K562 (cell line): ENCODE data around the gene ADAM23.

Experiments
- ETV6 ChIP-seq, 3 experiments: fragments of 150-350 bp in 1 of 3; sonication (generic) in 1 of 3; formaldehyde crosslinking in 1 of 3; IDR thresholded peaks; 2 replicates each; pipeline versions ENCODE4 v1.6.1 to v1.8.0; 2014 to 2022; ENCODE audit warnings: borderline replicate concordance in 2 of 3, low read depth in 2 of 3, antibody characterized with exemption in 1 of 3, low read length in 1 of 3, mild to moderate bottlenecking in 1 of 3, missing genetic modification reagents in 1 of 3
- FOS ChIP-seq: IDR thresholded peaks from 3 replicates; pipeline ENCODE4 v1.6.1; 2011; ENCODE audit not compliant: insufficient read length; ENCODE audit errors: extremely low read depth
- FOXM1 ChIP-seq, 2 experiments: fragments of 450-650 bp in 1 of 2; sonication (generic) in 1 of 2; formaldehyde crosslinking in 1 of 2; IDR thresholded peaks; 2 replicates each; pipeline versions ENCODE4 v1.6.1 to v1.9.0; 2017 to 2022; ENCODE audit warnings: low read depth in 2 of 2, mild to moderate bottlenecking in 2 of 2, missing genetic modification reagents in 1 of 2, moderate library complexity in 1 of 2
- KDM2B ChIP-seq: fragments of 250-450 bp; sonication (Bioruptor Pico); IDR thresholded peaks from 2 replicates; pipeline ENCODE4 v1.8.0; 2021; ENCODE audit warnings: mild to moderate bottlenecking, moderate library complexity
- NCOR1 ChIP-seq: fragments of 450-650 bp; IDR thresholded peaks from 2 replicates; pipeline ENCODE4 v1.6.1; 2016; ENCODE audit warnings: mild to moderate bottlenecking, moderate library complexity
- NR2C2 ChIP-seq, 2 experiments: fragments of 200-800 bp in 1 of 2; sonication (Bioruptor generic) in 1 of 2; sonication (generic) in 1 of 2; formaldehyde crosslinking in 1 of 2; IDR thresholded peaks; 2 replicates each; pipeline versions ENCODE4 v1.6.1 to v1.8.0; 2016 to 2022; ENCODE audit warnings: mild to moderate bottlenecking in 1 of 2, missing compliant biosample characterization in 1 of 2, missing genetic modification characterization in 1 of 2, missing genetic modification reagents in 1 of 2
- SMAD2 ChIP-seq: fragments of 150-350 bp; IDR thresholded peaks from 2 replicates; pipeline ENCODE4 v1.6.1; 2014; ENCODE audit warnings: low read depth, mild to moderate bottlenecking, low read length
- SP1 ChIP-seq: sonication (generic); formaldehyde crosslinking; IDR thresholded peaks from 2 replicates; pipeline ENCODE4 v1.8.1; 2022; ENCODE audit warnings: mild to moderate bottlenecking, missing genetic modification reagents
- ZNF165 ChIP-seq: fragments of 250-450 bp; sonication (Bioruptor Pico); IDR thresholded peaks from 2 replicates; pipeline ENCODE4 v1.4.0; 2020; ENCODE audit warnings: borderline replicate concordance
- ZNF232 ChIP-seq: sonication (generic); formaldehyde crosslinking; IDR thresholded peaks from 2 replicates; pipeline ENCODE4 v1.8.0; 2022; ENCODE audit warnings: mild to moderate bottlenecking, missing genetic modification reagents
- TF ChIP-seq, protein P1 (sequence below), 3 experiments: IDR thresholded peaks in 2 of 3; conservative IDR thresholded peaks in 1 of 3; 2 replicates each; pipeline ENCODE4 v1.5.1; 2011 to 2012; ENCODE audit warnings: low read length in 3 of 3, mild to moderate bottlenecking in 3 of 3, control low read depth in 2 of 3, improper control_type of control experiment in 1 of 3, inconsistent platforms in 1 of 3, low read depth in 1 of 3, mixed read lengths in 1 of 3, moderate library complexity in 1 of 3; ENCODE audit not compliant: insufficient read depth in 2 of 3
- TF ChIP-seq, protein P2 (sequence below), 2 experiments: IDR thresholded peaks; 2 replicates each; pipeline ENCODE4 v1.6.1; 2011; ENCODE audit warnings: borderline replicate concordance in 1 of 2, control low read depth in 1 of 2, low read depth in 1 of 2, low read length in 1 of 2, mild to moderate bottlenecking in 1 of 2, mixed read lengths in 1 of 2, moderate library complexity in 1 of 2; ENCODE audit not compliant: insufficient read depth in 1 of 2, insufficient read length in 1 of 2, poor library complexity in 1 of 2, severe bottlenecking in 1 of 2; ENCODE audit errors: extremely low read depth in 1 of 2

DNA sequence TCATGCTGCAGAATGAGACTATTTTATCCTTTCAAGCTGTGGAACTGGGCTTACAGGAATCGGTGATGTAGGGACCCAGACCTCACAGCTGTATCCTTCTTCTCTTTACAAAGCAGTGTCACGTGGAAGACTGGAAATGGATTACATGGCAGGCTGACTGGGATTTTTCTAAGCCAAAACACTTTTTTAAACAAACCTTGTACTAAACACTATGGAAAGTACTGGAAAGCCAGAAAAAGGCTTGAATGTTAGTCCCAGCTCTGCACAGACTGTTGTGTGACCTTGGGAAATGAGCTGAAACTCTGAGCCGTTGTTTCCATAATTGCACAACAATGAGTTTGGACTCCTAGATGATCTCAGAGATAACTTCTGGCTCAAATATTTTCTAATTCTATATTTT lies 7.6 kb upstream of the ADAM23 start:
- TF ChIP-seq ETV6 (IDR thresholded peaks at IDR 0.05; ENCODE audit: borderline replicate concordance in 1 of 2, low read depth in 2 of 2, low read length in 1 of 2) (no peak), ETV6 (CRISPR knock-in tag; IDR thresholded peaks at IDR 0.05; ENCODE audit: borderline replicate concordance) (no peak), ZNF232 (CRISPR knock-in tag) (no peak), SP1 (CRISPR knock-in tag) (no peak), SMAD2 (no peak), NCOR1 (no peak), NR2C2 (CRISPR knock-in tag; IDR thresholded peaks at IDR 0.05) (no peak), NR2C2 (tag; IDR thresholded peaks at IDR 0.05) (no peak), FOXM1 (IDR thresholded peaks at IDR 0.05; ENCODE audit: low read depth) (no peak), FOXM1 (CRISPR knock-in tag; IDR thresholded peaks at IDR 0.05; ENCODE audit: low read depth) (no peak), FOS (no peak), ZNF165 (CRISPR knock-in tag) (no peak), KDM2B (no peak)
- TF ChIP-seq, protein P1, sequence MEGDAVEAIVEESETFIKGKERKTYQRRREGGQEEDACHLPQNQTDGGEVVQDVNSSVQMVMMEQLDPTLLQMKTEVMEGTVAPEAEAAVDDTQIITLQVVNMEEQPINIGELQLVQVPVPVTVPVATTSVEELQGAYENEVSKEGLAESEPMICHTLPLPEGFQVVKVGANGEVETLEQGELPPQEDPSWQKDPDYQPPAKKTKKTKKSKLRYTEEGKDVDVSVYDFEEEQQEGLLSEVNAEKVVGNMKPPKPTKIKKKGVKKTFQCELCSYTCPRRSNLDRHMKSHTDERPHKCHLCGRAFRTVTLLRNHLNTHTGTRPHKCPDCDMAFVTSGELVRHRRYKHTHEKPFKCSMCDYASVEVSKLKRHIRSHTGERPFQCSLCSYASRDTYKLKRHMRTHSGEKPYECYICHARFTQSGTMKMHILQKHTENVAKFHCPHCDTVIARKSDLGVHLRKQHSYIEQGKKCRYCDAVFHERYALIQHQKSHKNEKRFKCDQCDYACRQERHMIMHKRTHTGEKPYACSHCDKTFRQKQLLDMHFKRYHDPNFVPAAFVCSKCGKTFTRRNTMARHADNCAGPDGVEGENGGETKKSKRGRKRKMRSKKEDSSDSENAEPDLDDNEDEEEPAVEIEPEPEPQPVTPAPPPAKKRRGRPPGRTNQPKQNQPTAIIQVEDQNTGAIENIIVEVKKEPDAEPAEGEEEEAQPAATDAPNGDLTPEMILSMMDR (IDR thresholded peaks at IDR 0.05 in 2 of 3, conservative IDR thresholded peaks at IDR 0.05 in 1 of 3; ENCODE audit: insufficient read depth in 2 of 3, low read depth in 1 of 3, low read length in 3 of 3): no peak
- TF ChIP-seq, protein P2, sequence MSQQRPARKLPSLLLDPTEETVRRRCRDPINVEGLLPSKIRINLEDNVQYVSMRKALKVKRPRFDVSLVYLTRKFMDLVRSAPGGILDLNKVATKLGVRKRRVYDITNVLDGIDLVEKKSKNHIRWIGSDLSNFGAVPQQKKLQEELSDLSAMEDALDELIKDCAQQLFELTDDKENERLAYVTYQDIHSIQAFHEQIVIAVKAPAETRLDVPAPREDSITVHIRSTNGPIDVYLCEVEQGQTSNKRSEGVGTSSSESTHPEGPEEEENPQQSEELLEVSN (IDR thresholded peaks at IDR 0.05; ENCODE audit: borderline replicate concordance in 1 of 2, extremely low read depth in 1 of 2, insufficient read depth in 1 of 2, insufficient read length in 1 of 2, low read depth in 1 of 2, low read length in 1 of 2, poor library complexity in 1 of 2, severe bottlenecking in 1 of 2): no peak
